HG02840 (cell line): ENCODE results near the gene ZNF516.
A peak's percentile ranks its signal among the peaks of the same experiment; 100 is the strongest.

Experiments used
- ATAC-seq: cut with Tn5 transposase; IDR thresholded peaks from one replicate; pipeline ENCODE4 v1.9.1; 2021; ENCODE audit warnings: mild to moderate bottlenecking, moderate library complexity, moderate number of reproducible peaks; ENCODE audit not compliant: unreplicated experiment, low FRiP score

Gene ZNF516

GRCh38 chr18:76386071-76386470, 109.0 kb downstream of the ZNF516 start:
- ATAC-seq, result no peak

GRCh38 chr18:76385681-76385975, 109.4 kb downstream of the ZNF516 start:
- ATAC-seq, result no peak

- no peak for ATAC-seq
Observed at GRCh38 chr18:76384861-76385680, 110.0 kb downstream of the ZNF516 start.

GRCh38 chr18:76384114-76384790, 110.8 kb downstream of the ZNF516 start:
- ATAC-seq, result no peak

GRCh38 chr18:76383636-76384035, 111.4 kb downstream of the ZNF516 start:
- no peak for ATAC-seq

- no peak for ATAC-seq
Observed at GRCh38 chr18:76382275-76382674, 112.8 kb downstream of the ZNF516 start.

GRCh38 chr18:76380791-76381405, 114.1 kb downstream of the ZNF516 start:
- ATAC-seq, result no peak

- no peak for ATAC-seq
Observed at GRCh38 chr18:76380127-76380729, 114.8 kb downstream of the ZNF516 start.

GRCh38 chr18:76379226-76380126, 115.6 kb downstream of the ZNF516 start:
- ATAC-seq, result no peak

- ATAC-seq, result no peak
Observed at GRCh38 chr18:76378526-76379215, 116.4 kb downstream of the ZNF516 start.

- ATAC-seq, result no peak
Observed at GRCh38 chr18:76377359-76377756, 117.7 kb downstream of the ZNF516 start.

- no peak for ATAC-seq
Observed at GRCh38 chr18:76376668-76377358, 118.2 kb downstream of the ZNF516 start.

- no peak for ATAC-seq
Observed at GRCh38 chr18:76376225-76376624, 118.8 kb downstream of the ZNF516 start.

- peak; percentile 86 for ATAC-seq
Observed at GRCh38 chr18:76374330-76375281, 120.4 kb downstream of the ZNF516 start.

GRCh38 chr18:76373297-76373696, 121.7 kb downstream of the ZNF516 start:
- ATAC-seq, result no peak

- no peak for ATAC-seq
Observed at GRCh38 chr18:76371301-76372203, 123.5 kb downstream of the ZNF516 start.

GRCh38 chr18:76370686-76371085, 124.4 kb downstream of the ZNF516 start:
- no peak for ATAC-seq
